Activated CD8-positive, alpha-beta memory T cell treated with anti-CD3 and anti-CD28 coated beads for 1 hour (primary cell): ENCODE measurements around the gene TEKTIP1.

ENCODE experiments used
- DNase-seq, 2 donors: peaks; one replicate each; pipeline ENCODE4 v3.0.0-alpha.2; 2020; ENCODE audit warnings: low read depth in 1 of 2; ENCODE audit errors: extremely low read depth in 1 of 2

Gene TEKTIP1

DNA sequence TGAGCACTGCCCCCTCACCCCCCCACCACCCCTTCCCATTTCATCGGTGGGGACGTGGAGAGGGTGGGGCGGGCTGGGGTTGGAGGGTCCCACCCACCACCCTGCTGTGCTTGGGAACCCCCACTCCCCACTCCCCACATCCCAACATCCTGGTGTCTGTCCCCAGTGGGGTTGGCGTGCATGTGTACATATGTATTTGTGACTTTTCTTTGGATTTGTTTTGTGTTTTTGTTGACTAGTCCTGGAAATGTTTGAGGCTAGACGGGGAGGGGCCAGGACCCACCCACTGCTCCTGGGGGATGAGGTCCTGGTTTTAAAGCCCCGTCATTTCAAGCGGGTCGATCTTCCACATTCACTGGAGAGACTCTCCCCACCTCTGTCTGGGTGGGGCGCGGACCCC lies 3.0 kb upstream of the TEKTIP1 start:
- DNase-seq, result no peak

- no peak for DNase-seq
These were observed 2.4 kb upstream of the TEKTIP1 start for GRCh38 chr19:3536429-3537100.

DNA sequence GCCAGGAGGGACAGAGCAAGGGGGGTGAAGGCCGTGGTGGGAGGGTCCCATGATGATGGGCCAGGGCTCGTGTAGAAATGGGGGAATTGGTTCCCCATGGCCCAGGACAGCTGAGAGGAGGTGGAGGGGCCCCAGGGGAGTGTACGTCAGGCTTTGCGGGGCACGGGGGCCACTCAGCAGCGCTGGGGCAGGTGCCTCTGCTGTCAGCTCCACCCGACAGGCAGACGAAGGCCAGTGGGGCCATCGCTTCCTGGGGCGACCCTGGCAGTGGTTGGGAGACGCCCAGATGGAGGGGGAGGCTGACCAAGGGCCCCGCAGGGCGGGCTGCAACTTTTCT lies 1.9 kb upstream of the TEKTIP1 start:
- DNase-seq, result no peak

GRCh38 chr19:3537438-3538240 lies 1.3 kb upstream of the TEKTIP1 start:
- DNase-seq, result no peak

- DNase-seq, result no peak
These were observed 580 bp upstream of the TEKTIP1 start for GRCh38 chr19:3538258-3538929.

DNA sequence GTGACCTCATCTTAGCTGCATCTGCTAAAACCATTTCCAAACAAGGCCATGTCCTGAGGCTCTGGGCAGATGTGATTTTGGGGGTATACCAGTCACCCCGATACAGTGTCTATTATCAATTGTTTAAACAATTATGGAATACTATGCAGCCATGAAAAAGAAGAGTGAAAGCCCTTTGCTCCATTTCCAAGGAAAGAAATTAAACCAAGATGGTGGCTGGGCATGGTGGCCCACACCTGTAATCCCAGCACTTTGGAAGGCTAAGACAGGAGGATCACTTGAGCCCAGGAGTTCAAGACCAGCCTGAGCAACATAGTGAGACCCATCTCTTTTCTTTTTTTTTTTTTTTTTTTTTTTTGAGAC lies 763 bp downstream of the TEKTIP1 start:
- no peak for DNase-seq

- DNase-seq, result no peak
These were observed 4.4 kb downstream of the TEKTIP1 start for GRCh38 chr19:3543150-3544057.

DNA sequence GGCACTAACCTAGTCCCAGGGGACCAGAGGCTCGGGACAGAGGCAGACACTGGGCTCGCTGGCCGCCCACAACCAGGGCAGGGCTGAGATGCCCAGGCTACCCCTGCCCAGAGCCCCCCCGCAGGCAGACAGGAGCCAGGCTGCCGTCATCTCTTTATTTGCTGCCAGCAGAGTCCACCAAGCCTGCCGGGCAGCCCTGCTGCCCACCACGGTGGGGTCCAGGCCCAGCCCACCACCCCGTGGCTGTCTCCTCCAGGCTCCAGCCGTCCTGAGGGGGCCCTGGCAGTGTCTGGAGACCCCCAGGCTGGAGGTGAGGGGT lies 5.0 kb downstream of the TEKTIP1 start:
- no peak for DNase-seq

DNA sequence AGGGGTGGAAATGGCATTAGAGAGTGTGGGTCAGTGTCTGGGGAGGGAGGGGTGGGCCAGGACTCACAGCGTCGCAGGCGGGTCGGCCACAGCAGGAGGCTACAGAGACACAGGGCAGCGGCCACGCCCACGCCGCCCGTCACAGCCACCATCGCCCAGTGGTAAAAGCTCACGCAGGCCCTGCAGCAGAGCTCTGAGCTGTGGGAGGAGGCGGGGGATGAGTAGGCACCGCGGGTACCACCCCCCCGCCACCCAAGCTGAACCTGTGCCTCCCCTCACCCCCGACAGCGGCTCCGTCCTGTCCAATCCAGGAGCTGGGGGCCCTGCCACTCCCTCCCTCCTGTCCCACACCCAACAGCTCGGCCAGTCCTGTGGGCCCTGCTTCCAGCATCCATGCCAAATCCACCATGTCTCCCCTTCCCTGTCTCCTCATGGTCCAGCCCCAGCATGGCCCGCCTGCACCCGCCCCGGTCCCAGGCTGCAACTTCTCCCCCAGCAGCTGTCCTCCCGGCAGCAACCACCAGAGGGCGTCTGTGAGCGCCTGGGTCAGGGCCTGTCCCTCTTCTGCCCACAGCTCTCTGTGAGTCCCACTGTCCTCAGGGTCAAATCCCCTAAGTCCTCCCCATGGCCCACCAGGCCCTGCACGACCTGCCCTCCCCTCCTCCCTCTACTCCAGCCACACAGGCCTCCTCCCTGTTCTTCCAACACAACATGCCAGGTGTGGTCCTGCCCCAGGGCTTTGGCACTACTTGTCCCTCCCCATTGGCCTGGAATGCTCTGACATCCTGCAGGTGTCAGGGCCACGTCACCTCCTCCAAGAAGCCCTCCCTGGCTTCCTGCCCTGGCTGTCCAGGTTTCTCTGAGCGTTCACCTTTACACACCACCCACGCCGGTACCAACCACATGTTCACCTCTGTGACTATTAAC lies 6.0 kb downstream of the TEKTIP1 start:
- DNase-seq, result peak; percentile 50 to 71

- no peak for DNase-seq
These were observed 6.7 kb downstream of the TEKTIP1 start for GRCh38 chr19:3545669-3546034.

- no peak for DNase-seq
These were observed 7.1 kb downstream of the TEKTIP1 start for GRCh38 chr19:3546119-3546518.

DNA sequence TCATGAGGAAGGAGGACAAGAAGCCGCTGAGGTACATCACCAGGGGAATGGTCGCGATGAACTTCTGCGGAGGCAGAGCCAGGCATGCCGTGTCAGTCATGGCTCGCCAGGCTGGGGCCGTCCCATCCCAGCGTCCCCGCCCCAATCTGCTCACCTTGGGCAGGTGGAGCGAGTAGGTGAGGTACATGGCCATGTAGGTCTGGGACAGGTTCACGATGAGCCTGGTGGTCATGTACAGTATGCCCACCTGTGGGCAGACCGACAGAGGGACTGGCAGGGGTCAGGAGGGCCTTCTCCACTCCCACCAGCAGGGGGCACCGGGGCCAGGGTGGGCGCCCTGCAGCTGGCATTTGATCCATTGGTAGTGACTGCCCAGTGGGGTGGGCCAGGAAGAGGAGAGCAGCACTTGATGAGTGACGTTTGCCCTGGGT lies 8.3 kb downstream of the TEKTIP1 start:
- DNase-seq, result no peak

DNA sequence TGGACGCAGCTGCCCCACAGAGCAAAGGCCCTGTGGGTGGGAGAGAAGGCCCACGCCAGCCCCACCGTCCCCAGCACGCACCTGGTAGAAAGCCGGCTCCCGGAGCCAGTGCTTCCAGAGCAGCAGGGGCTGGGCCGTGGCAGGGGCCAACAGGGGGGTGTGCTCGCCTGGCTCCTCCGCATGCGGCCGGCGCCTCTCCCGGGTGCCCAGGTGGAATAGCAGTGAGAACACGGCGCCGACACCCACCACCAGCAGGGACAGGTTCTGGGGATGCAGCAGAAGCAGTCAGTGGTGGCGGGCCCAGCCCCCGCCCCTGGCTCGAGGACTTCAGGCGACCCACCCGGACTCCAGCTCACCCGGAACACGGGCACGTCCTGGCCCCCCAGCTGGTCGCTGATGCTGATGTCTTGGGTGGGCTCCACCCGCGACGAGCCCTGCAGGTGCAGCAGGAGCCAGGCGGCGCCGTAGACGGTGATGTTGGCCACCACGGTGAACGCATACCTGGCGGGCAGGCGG lies 8.9 kb downstream of the TEKTIP1 start:
- DNase-seq, result no peak

- no peak for DNase-seq
These were observed 9.6 kb downstream of the TEKTIP1 start for GRCh38 chr19:3548606-3549005.

DNA sequence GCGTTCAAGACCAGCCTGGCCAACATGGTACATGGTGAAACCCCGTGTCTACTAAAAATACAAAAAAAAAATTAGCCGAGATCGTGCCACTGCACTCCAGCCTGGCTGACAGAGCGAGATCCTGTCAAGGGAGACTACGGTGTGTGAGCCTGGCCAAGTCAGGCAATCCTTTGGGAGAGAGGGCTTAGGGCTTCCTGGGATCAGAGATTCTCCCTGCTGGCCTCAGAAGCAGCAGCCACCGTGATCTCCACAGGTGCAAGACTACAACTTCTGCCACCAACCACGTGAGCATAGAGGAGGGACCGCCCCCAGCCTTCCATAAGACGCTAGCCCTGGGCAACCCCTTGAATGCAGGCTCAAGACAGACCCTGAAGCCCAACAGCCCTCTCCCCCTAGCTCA lies 10.8 kb downstream of the TEKTIP1 start:
- no peak for DNase-seq

DNA sequence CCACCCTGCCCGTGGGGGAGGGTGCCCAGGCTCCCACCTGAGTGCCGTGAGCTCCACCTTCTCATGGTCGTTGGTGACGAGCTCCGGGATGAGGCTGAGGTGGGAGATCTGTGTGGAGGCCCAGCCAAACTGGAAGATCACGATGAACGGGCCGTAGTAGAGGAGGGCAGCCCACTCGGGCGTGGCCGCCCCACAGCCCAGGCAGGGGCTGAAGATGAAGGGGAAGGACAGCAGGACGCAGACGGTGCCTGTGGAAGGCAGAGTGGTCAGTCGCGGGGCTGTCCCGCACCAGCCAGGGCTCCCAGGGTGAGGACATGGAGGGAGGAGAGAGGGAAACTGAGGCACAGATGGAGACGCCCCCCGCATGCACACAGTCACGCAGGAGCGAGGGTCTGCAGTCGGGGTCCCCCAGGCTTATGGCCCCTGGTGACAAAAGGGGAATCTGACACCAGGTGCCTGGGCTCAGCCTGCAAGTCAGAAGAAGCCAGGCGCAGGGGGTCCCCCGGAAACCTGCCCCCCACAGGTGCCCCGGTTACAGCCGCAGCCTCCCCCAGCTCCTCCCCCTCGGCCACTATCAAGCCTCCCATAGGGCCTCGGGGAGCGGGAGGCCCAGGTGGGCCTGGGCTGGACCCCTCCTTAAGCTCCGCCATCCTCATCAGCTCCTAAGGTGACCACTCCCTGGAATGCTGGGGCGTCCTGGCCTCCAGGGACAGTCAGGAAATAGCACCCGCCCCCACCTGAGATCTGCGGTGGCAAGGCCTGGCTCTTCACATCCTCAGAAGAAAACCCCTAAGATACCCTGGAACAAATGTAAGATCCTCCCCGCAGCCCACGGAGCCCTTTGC lies 12.2 kb downstream of the TEKTIP1 start:
- no peak for DNase-seq

GRCh38 chr19:3551792-3552095 lies 12.8 kb downstream of the TEKTIP1 start:
- no peak for DNase-seq

GRCh38 chr19:3554254-3555083 lies 15.5 kb downstream of the TEKTIP1 start:
- no peak for DNase-seq
